Dermis microvascular lymphatic vessel endothelial cell (primary cell): ENCODE results near the gene TFF2. TPM values are rescaled to one million over a fixed set of nuclear protein-coding genes. Genes with fewer than 3 reads are reported as not detected.

ENCODE experiments used
- DNase-seq, 2 donors: peaks; one replicate each; pipeline versions ENCODE4 v3.0.0 to v3.0.0-alpha.2; 2010; ENCODE audit warnings: low read depth in 2 of 2
- total RNA-seq: library from RNA; depleted of rRNA; stranded (reverse); fragments of >200 nt; gene quantifications from 2 replicates; pipeline ENCODE4 v1.2.1, GENCODE V29; 2014

TFF2 gene
- total RNA-seq, 1 donor from 2014 or later: not detected

GRCh38 chr21:42366292-42367010 is 15.7 kb upstream of the TFF2 start, which contains the start of gene TFF1:
TFF1 (minus strand) TSS chr21:42366535; CDS start chr21:42366495, 40 bp downstream.
- DNase-seq: peak; percentile 56 to 89

DNA sequence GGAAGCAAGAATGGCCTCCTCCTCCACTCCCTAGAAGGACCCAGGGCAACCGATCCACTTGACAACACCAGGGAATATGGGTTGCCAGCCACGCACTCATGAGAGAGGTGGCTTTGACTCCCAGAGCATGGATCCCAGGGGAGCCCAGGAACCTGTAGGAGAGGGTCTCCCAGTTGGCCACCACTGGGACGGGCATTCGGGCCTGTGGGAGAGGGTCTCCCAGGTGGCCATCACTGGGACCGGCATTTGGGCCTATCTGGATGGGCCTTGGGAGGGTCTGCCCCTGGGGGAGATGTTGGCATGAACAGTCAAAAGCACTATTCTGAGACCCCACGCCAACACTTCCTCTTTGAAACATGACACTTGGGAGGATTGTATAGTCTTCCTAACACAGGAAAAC is 15.0 kb upstream of the TFF2 start:
- no peak for DNase-seq

DNA sequence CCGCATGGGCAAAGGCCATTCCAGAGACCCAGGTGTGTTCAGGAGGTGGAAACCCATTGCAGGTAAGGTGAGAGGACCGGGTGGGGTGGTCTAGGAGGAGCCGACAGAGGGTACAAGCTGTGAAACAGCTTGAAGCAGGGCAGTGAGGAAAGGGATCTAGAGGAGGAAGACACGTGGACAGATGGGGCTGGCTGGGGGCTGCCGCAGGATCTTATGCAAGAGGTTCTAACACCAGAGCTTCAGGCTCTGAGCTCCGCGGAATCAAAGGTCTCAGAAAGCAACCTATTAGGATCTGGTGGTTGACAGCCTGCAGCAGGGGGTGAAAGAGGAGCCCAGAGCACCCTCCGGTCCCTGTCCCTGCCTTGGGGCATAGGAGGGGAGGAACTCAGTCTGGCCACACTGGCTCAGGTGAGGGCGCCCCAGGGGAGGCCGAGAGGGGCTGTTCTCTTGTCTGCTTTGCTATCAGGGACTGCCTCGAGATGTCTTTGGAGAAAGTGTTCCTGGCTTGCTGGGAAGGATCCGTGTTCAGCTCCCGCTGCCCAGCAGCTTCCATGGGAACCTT is 13.6 kb upstream of the TFF2 start:
- no peak for DNase-seq

DNA sequence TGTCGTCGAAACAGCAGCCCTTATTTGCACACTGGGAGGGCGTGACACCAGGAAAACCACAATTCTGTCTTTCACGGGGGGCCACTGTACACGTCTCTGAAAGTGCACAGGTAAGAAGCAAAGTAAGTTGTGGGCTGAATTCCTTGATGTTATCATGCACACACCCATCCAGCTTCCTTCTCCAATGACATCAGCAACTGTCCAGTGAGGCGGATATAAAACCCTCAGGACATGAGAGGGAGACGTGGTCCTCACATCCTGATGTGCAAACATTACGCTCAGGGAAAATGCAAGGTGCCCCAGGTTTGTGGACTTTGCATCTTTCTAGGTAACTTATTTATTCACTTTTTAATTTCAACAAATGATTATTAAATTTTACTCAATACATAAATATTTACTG is 12.5 kb upstream of the TFF2 start:
- DNase-seq: no peak

DNA sequence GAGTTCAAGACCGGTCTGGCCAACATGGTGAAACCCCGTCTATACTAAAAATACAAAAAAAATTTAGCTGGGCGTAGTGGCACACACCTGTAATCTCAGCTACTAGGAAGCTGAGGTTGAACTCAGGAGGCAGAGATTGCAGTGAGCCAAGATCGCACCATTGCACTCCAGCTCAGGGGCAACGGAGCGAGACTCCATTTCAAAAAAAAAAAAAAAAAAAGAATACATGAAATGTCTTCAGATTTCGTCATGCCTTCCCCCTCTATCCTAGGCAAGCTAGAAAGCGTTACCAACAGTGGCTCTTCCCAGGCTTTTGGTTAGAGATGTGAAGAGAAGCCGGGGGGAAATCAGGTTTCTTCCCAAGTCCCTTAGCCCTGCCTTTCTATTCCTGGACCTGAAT is 11.9 kb upstream of the TFF2 start:
- DNase-seq: no peak

- DNase-seq: no peak
These were observed 11.4 kb upstream of the TFF2 start for GRCh38 chr21:42362198-42362597.

DNA sequence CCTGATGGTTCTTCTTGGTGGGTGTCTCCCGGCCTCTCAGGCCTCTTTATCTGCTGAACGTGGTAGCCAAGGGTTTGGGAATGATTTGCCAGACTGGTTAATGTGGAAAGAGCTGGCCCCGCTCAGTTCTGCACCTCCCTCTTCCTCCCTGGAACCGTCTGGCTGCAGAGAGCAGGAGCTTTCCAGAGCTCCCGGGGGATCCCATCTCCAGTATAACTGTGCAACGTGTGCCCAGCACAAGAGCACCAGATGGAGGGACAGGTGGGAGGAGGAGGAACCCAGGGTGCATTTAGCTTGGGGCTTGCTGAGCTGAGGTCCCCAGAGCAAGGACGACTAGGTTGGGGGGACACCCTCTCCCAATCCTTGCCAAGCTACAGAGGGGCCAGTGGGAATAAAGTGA is 10.5 kb upstream of the TFF2 start:
- no peak for DNase-seq

DNA sequence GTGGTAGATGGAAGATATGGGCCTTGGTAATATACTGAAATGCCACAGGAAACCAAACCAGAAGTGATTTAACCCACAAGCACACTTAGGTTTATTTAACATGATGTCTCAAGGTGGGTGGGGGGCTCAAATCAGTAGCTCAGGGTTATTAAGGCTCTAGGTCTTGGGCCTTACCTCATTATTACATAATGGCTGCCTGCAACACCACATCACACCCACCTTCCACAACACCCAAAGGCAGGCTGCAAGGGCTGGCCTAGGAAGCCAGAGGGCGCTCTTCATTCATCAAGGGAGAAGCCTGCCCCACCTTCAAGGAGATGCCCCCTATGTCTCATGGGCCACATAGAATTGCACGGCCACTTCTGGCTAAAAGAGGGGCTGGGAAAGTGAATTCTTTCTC is 9.5 kb upstream of the TFF2 start:
- no peak for DNase-seq

GRCh38 chr21:42358937-42359336 is 8.1 kb upstream of the TFF2 start:
- DNase-seq: peak in 1 of 2 donors; percentile 25

- DNase-seq: no peak
These were observed 7.5 kb upstream of the TFF2 start for GRCh38 chr21:42358261-42358660.

GRCh38 chr21:42357307-42357706 is 6.5 kb upstream of the TFF2 start:
- DNase-seq: no peak

- no peak for DNase-seq
These were observed 5.9 kb upstream of the TFF2 start for GRCh38 chr21:42356650-42357049.

GRCh38 chr21:42356046-42356445 is 5.3 kb upstream of the TFF2 start:
- DNase-seq: no peak

DNA sequence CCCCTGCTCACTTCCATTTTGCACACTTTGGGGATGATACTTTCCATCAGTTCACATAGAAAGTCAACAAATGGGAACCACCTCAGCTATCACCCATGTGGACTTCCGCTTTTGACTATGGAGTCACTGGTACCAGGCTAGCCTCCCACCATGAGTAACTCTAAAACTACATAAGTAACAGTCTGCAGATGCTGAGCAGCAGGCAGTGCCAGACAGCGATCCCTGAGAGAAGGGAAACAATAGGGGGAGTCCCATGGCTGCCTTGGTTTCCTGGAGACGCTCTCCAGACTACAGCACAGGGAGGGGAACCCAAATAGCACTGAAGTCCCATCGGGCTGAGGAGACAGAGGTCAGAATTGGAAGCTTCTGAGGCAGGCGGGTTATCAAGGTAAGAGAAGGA is 2.8 kb upstream of the TFF2 start:
- no peak for DNase-seq

- DNase-seq: no peak
These were observed 1.8 kb upstream of the TFF2 start for GRCh38 chr21:42352441-42353095.

- DNase-seq: no peak
These were observed 1.0 kb upstream of the TFF2 start for GRCh38 chr21:42351626-42352440.

DNA sequence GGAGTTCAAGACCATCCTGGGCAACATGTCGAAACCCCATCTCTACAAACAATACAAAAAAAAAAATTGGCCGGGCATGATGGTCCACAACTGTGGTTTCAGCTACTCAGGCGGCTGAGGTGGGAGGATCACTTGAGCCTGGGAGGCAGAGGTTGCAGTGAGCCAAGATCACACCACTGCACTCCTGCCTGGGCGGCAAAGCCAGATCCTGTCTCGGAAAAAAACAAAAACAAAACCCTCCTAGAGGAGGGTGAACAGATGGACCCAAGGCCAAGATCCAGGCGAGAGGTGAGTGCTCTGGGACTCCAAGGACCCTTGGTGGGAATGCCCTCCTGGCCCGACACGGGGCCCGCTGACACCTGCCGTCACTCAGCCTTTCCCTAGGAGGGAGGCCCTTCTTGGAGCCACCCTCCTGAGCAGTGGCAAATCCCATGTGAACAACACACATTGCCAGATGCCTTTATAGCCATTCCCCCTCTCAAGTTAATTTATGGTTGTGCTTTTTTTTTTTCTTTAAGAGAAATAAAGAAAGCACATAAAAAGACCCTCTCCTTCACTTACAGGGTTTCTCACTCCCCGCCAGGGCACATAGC is 380 bp downstream of the TFF2 start:
- DNase-seq: no peak

DNA sequence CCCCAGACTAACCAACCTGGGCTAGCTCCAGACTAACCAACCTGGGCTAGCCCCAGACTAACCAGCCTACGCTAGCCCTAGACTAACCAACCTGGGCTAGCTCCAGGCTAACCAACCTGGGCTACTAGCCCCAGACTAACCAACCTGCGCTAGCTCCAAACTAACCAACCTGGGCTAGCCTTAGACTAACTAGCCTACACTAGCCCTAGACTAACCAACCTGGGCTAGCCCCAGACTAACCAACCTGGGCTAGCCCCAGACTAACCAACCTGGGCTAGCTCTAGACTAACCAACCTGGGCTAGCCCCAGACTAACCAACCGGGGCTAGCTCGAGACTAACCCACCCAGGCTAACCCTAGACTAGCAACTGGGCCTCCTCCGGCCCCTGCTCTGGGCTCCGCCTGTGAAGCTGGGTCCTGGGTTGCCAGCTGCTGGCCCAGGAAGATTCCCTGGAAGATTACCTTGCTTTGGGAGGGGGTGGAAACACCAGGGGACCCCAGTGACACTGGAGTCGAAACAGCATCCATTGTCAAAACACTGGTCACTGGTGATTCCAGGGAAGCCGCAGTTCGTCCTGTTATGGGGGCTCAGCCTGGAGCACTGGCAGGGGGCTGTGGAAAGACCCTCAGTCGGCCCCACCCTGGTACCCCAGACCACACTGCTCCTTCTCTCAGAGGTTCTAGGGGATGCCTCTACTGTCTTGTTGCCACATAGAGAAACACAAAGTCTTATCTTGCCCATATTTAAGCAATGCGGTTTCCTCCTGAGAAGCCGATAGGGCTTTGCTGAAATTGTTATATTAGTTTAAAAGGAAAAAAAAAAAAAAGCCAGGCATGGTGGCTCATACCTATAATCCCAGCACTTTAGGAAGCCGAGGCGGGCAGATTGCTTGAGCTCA is 1.1 kb downstream of the TFF2 start:
- DNase-seq: no peak

DNA sequence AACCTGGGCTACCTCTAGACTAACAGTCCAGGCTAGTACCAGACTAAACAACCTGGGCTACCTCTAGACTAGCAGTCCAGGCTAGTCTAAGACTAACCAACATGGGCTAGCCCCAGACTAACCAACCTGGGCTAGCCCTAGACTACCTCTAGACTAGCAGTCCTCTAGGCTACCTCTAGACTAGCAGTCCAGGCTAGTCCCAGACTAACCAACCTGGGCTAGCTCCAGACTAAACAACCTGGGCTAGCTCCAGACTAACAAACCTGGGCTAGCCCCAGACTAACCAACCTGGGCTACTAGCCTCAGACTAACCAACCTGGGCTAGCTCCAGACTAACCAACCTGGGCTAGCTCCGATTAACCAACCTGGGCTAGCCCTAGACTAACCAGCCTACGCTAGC is 2.0 kb downstream of the TFF2 start:
- no peak for DNase-seq

DNA sequence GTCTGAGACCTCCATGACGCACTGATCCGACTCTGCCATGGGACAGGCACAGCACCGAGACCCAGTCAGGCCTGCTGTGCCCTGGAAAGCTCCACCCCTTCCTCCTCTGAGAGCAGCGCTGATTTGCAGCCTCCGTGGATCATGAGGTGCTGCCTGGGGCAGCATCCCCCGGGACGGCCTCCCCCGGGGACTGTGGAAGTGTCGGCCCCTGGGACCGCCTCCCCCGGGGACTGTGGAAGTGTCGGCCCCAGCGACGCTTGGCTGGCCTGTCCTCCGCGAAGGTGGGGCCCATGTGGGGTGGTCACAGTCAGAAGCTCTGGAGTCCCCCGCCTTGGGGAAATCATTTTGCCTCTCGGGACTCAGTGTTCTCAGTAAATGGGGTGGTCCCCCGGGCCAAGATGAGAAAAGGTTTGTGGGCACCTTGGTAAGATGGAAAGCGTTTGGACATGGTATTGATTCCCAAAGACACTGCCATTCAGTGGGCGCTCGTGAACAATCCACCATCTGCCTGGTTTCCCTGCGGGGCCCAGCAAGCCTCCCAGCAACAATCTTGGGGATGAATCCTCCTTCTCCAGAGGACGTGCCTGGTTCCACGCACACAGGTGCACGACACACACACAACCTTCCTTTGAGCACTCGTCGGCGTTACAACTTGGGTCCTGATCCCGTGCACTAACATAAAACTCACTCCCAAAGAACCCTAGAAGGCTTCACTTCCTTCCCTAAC is 3.0 kb downstream of the TFF2 start:
- no peak for DNase-seq
